HepG2 (cell line): ENCODE measurements around the gene SYT7.
A peak's percentile ranks its signal among the peaks of the same experiment; 100 is the strongest.

Source experiments
- CTCF ChIP-seq: sonication (generic); formaldehyde crosslinking; IDR thresholded peaks from 2 replicates; pipeline ENCODE4 v1.5.0; 2020; ENCODE audit warnings: mild to moderate bottlenecking, missing genetic modification reagents, moderate library complexity
- GLI4 ChIP-seq: sonication (generic); formaldehyde crosslinking; IDR thresholded peaks from 2 replicates; pipeline ENCODE4 v1.5.1; 2020; ENCODE audit warnings: missing genetic modification reagents, mild to moderate bottlenecking, moderate library complexity, borderline replicate concordance
- KLF12 ChIP-seq: sonication (generic); formaldehyde crosslinking; IDR thresholded peaks from 2 replicates; pipeline ENCODE4 v1.4.0; 2020; ENCODE audit warnings: missing genetic modification reagents, borderline replicate concordance
- KLF13 ChIP-seq: sonication (generic); formaldehyde crosslinking; IDR thresholded peaks from 2 replicates; pipeline ENCODE4 v1.4.0; 2020; ENCODE audit warnings: mild to moderate bottlenecking, missing genetic modification reagents
- MNT ChIP-seq: fragments of 450-650 bp; IDR thresholded peaks from 2 replicates; pipeline ENCODE4 v1.6.1; 2016
- NFE2L1 ChIP-seq: sonication (generic); formaldehyde crosslinking; IDR thresholded peaks from 2 replicates; pipeline ENCODE4 v1.4.0; 2020; ENCODE audit warnings: missing genetic modification reagents, mild to moderate bottlenecking, borderline replicate concordance
- POLR2AphosphoS5 ChIP-seq: IDR thresholded peaks from 2 replicates; pipeline ENCODE4 v1.6.1; 2012; ENCODE audit warnings: low read depth, low read length
- REPIN1 ChIP-seq: sonication (generic); formaldehyde crosslinking; IDR thresholded peaks from 2 replicates; pipeline ENCODE4 v1.8.0; 2022; ENCODE audit warnings: missing genetic modification reagents, low read depth, mild to moderate bottlenecking, borderline replicate concordance
- ZNF292 ChIP-seq: sonication (generic); formaldehyde crosslinking; IDR thresholded peaks from 2 replicates; pipeline ENCODE4 v1.8.1; 2022; ENCODE audit warnings: mild to moderate bottlenecking, low read depth, missing genetic modification reagents, borderline replicate concordance
- ZNF326 ChIP-seq: sonication (generic); formaldehyde crosslinking; IDR thresholded peaks from 2 replicates; pipeline ENCODE4 v1.4.0; 2020; ENCODE audit warnings: missing genetic modification reagents, borderline replicate concordance
- ZNF512 ChIP-seq: sonication (generic); formaldehyde crosslinking; IDR thresholded peaks from 2 replicates; pipeline ENCODE4 v1.4.0; 2020; ENCODE audit warnings: mild to moderate bottlenecking, missing genetic modification reagents
- ZNF891 ChIP-seq: sonication (generic); formaldehyde crosslinking; IDR thresholded peaks from 2 replicates; pipeline ENCODE4 v1.5.0; 2020; ENCODE audit warnings: mild to moderate bottlenecking, missing genetic modification reagents

- TF ChIP-seq GLI4 (CRISPR knock-in tag) (no peak), MNT (no peak), KLF13 (CRISPR knock-in tag) (0 out of 2 replicates have a peak, but pooled peaks have one; percentile 74), CTCF (CRISPR knock-in tag) (peak; percentile 79), POLR2AphosphoS5 (no peak), KLF12 (CRISPR knock-in tag) (no peak; the same call in 1 of the 2 replicates), REPIN1 (CRISPR knock-in tag) (0 out of 2 replicates have a peak, but pooled peaks have one; percentile 42), ZNF512 (CRISPR knock-in tag) (no peak), ZNF292 (no peak), ZNF326 (no peak), ZNF891 (CRISPR knock-in tag) (no peak; the same call in 1 of the 2 replicates), NFE2L1 (peak; percentile 78; the same call in 1 of the 2 replicates)
Observed at GRCh38 chr11:61509043-61510029, 71.5 kb downstream of the SYT7 start.
